Measurements from ENCODE around the gene ZNF778. TPM values are rescaled to one million over a fixed set of nuclear protein-coding genes. Genes with fewer than 3 reads are reported as not detected.

ZNF778 gene
- polyA plus RNA-seq, 1 experiment, result 11.3 TPM

DNA sequence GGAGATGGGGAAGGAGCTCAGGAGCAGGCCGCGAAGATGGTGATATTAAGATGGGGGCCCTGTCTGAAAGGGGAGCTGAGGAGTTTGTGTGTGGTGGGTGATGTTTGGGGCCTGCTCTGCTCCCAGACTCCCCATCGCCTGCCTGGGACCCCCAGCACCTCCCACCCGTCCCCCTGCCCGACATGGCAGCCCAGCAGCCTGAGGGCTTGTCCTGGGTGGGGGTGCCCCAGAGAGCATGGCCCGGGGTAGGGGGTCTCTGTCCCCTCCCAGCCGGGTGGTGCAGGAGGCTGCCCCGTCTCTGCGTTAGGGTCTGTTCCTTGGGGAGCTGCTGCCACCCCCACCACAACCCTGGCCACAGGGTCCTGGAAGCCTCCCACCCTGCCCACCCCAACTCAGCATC lies 40.8 kb upstream of the ZNF778 start:
- no peak overlapping the region for H3K27ac ChIP-seq (ENCODE audit: low read depth, low read length)
- H3K4me3 ChIP-seq (ENCODE audit: low read depth, low read length), result no peak overlapping the region
- TF ChIP-seq, protein P1, sequence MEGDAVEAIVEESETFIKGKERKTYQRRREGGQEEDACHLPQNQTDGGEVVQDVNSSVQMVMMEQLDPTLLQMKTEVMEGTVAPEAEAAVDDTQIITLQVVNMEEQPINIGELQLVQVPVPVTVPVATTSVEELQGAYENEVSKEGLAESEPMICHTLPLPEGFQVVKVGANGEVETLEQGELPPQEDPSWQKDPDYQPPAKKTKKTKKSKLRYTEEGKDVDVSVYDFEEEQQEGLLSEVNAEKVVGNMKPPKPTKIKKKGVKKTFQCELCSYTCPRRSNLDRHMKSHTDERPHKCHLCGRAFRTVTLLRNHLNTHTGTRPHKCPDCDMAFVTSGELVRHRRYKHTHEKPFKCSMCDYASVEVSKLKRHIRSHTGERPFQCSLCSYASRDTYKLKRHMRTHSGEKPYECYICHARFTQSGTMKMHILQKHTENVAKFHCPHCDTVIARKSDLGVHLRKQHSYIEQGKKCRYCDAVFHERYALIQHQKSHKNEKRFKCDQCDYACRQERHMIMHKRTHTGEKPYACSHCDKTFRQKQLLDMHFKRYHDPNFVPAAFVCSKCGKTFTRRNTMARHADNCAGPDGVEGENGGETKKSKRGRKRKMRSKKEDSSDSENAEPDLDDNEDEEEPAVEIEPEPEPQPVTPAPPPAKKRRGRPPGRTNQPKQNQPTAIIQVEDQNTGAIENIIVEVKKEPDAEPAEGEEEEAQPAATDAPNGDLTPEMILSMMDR (IDR thresholded peaks at IDR 0.05; ENCODE audit: low read depth, low read length), result no peak
- POLR2A ChIA-PET, result interaction anchor here (1.7 kb wide), 1 partner anchor 16 kb away, joined by 3 read pairs; no protein-coding TSS in a partner anchor
- peaks cover 4% of the 10 kb centered on the region; the same call in 1 of the 2 replicates for H3K9me3 ChIP-seq (ENCODE audit: control insufficient read depth, insufficient read depth, low read length)
- H3K27me3 ChIP-seq (ENCODE audit: control insufficient read depth, insufficient read depth, low read length), result peaks cover 61% of the 10 kb centered on the region
- no peak for DNase-seq (ENCODE audit: low read depth, low spot score)
- CTCF ChIA-PET, result interaction anchor here (1.1 to 2.0 kb wide), 2 partner anchors 9 to 433 kb away, joined by 3 to 9 read pairs; no protein-coding TSS in a partner anchor

DNA sequence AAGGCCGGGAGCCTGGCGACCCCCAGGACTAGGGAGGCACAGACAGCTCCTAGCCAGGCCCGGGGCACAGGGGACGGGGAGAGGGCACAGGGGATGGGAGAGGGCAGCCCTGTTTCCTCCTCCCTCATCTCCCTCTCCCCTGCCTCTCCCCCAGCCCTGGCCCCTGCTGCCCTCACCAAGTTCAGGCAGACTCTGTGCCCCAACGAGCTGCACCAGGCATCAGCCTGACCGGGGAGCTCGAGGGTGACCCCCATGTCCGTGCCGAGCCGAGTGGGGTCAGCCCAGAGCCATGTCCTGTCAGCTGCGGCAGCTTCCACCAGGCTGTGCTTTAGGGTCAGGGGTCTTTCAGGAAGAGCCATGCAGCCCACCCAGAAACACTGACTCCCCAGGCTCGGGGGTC lies 40.0 kb upstream of the ZNF778 start:
- TF ChIP-seq, protein P1 (IDR thresholded peaks at IDR 0.05; ENCODE audit: low read depth, low read length), result no peak
- H3K4me3 ChIP-seq (ENCODE audit: low read depth, low read length), result no peak overlapping the region
- peaks cover 4% of the 10 kb centered on the region; the same call in 1 of the 2 replicates for H3K9me3 ChIP-seq (ENCODE audit: control insufficient read depth, insufficient read depth, low read length)
- no peak for DNase-seq (ENCODE audit: low read depth, low spot score)
- no peak overlapping the region for H3K27ac ChIP-seq (ENCODE audit: low read depth, low read length)
- peaks cover 53% of the 10 kb centered on the region for H3K27me3 ChIP-seq (ENCODE audit: control insufficient read depth, insufficient read depth, low read length)
- POLR2A ChIA-PET, result interaction anchor here (1.7 kb wide), 1 partner anchor 15 kb away, joined by 3 read pairs; no protein-coding TSS in a partner anchor
- CTCF ChIA-PET, result interaction anchor here (2.0 kb wide), 1 partner anchor 10 kb away, joined by 9 read pairs; no protein-coding TSS in a partner anchor

DNA sequence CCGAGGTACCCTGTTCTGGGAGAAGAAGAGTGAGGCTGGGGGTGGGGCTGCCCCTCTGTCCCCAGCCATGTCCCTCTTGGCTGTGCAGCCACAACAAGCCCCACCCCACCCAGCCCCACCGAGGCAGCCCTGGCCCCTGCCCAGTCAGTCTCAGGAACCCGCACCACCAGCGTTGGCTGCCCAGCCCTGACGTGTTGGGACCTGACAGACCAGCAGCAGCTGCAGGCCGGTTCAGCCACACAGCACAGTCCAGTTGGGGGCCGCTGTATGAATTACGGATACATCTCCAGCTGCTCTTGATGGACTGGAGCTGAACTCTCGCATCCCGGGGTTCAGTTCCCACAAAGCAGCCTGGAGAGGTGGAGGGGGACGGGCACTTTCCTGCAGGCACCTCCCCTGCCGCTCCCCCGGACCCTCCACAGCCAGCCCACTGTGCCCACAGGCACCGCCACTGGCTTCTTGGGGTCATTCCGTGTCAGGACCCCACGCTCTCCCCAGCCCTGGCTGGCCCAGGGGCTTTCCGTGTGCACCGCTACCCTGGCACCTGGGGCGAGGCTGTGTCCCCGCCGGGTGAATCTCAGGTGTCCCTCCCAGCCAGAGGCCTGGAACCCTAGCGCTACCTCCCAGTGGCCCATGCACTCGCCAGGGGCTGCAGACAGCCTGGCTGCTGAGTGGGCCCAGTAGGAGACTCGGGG lies 38.9 kb upstream of the ZNF778 start:
- TF ChIP-seq, protein P1 (IDR thresholded peaks at IDR 0.05; ENCODE audit: low read depth, low read length), result no peak
- Histone ChIP-seq H3K27me3 (ENCODE audit: control insufficient read depth, insufficient read depth, low read length) (peaks cover 47% of the 10 kb centered on the region), H3K27ac (ENCODE audit: low read depth, low read length) (no peak overlapping the region), H3K4me3 (ENCODE audit: low read depth, low read length) (no peak overlapping the region), H3K9me3 (ENCODE audit: control insufficient read depth, insufficient read depth, low read length) (peaks cover 4% of the 10 kb centered on the region; the same call in 1 of the 2 replicates)
- ChIA-PET POLR2A (no interaction called here), CTCF (interaction anchor here (1.8 kb wide), 1 partner anchor 11 kb away, joined by 4 read pairs; no protein-coding TSS in a partner anchor)
- no peak for DNase-seq (ENCODE audit: low read depth, low spot score)

DNA sequence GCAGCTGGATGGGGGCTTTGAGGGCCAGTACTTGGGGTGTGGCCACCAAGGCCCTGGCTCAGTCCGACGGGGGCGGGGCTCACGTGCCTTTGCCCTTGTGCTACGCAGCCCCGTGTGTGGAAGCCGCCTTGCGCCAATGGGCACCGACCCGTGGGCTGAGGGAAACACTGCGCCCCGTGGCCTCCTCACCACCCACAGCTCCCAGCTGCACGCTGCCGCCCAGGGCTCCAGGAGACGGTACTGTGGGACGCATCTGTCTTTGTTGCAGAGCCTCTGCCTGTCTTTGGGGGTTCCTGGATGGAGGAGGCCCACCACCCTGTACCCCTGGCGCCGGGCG lies 38.4 kb upstream of the ZNF778 start:
- Histone ChIP-seq H3K27me3 (ENCODE audit: control insufficient read depth, insufficient read depth, low read length) (peaks cover 49% of the 10 kb centered on the region), H3K9me3 (ENCODE audit: control insufficient read depth, insufficient read depth, low read length) (peaks cover 4% of the 10 kb centered on the region; the same call in 1 of the 2 replicates), H3K27ac (ENCODE audit: low read depth, low read length) (no peak overlapping the region), H3K4me3 (ENCODE audit: low read depth, low read length) (no peak overlapping the region)
- no peak for DNase-seq (ENCODE audit: low read depth, low spot score)
- CTCF ChIA-PET, result interaction anchor here (1.8 kb wide), 1 partner anchor 12 kb away, joined by 4 read pairs; no protein-coding TSS in a partner anchor
- TF ChIP-seq, protein P1 (IDR thresholded peaks at IDR 0.05; ENCODE audit: low read depth, low read length), result no peak
- POLR2A ChIA-PET, result no interaction called here
